SW480 (cell line): ENCODE measurements around the gene MRLN.
A peak's percentile ranks its signal among the peaks of the same experiment; 100 is the strongest.
"Not testable (repeated sequence)": the region's sequence is repeated elsewhere in the genome, so short reads cannot be mapped to it uniquely, and the experiment has no call there.

ENCODE experiments used
- DNase-seq: peaks from one replicate; pipeline ENCODE4 v3.0.0-alpha.2; 2016; ENCODE audit warnings: low spot score

MRLN gene

DNA sequence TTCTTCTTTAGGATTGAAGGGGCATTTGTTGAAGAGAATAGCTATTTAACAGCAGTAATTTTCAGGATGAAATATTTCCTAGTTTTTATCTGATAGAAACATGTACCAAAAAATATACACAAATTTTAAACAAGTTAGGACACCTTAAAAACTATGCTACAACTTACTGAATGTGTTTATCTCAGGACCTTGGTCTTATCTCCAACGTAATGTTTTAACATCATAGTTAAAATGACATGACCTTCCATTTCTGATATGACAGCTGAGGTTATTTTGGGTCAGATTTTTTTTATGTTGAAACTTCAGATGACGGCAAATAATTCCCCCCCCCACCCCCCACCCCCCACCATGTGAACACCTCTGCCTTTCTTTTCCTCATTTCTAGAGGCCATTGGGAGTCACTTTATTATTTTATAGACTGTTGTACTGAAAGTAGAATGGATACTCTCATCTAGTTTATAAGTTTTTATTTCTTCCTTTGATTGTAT lies 8.0 kb downstream of the MRLN start:
- DNase-seq: no peak

GRCh38 chr10:59744762-59745161 lies 8.5 kb downstream of the MRLN start:
- DNase-seq: not testable (repeated sequence)

- DNase-seq: not testable (repeated sequence)
Measured at GRCh38 chr10:59744156-59744555, 9.1 kb downstream of the MRLN start.

DNA sequence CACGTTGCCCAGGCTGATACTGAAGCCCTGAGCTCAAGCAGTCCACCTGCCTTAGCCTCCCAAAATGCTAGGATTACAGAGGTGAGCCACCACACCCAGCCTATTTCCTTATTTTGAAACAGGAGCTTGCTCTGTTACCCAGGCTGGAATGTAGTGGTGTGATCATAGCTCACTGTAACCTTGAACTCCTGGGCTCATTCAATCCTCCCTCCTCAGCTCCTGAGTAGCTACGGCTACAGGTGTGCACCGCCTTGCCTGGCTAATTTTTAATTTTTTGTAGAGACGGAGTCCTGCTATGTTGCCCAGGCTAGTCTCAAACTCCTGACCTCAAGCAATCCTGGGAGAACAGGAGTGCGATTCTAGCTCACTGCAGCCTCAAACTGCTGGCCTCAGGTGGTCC lies 11.7 kb downstream of the MRLN start:
- no peak for DNase-seq

- DNase-seq: no peak
Measured at GRCh38 chr10:59741048-59741447, 12.2 kb downstream of the MRLN start.

DNA sequence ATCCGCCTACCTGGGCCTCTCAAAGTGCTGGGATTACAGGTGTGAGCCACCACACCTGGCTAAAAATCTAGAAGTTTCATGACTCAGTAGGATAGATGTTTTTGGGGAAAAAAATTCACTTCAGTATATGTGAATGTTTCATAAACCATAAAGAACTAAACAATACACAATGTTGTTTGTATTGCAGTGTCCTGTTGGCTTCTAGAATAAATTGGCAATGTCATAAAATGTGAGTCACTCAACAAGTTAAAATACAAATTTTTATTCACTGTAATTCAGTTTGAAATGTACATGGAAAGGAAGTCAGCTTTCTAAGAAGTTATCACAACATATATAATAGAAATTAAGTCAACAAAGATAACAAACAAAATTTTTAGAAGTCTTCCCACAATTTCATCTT lies 16.5 kb downstream of the MRLN start:
- no peak for DNase-seq

- DNase-seq: no peak
Measured at GRCh38 chr10:59735296-59735695, 18.0 kb downstream of the MRLN start.

DNA sequence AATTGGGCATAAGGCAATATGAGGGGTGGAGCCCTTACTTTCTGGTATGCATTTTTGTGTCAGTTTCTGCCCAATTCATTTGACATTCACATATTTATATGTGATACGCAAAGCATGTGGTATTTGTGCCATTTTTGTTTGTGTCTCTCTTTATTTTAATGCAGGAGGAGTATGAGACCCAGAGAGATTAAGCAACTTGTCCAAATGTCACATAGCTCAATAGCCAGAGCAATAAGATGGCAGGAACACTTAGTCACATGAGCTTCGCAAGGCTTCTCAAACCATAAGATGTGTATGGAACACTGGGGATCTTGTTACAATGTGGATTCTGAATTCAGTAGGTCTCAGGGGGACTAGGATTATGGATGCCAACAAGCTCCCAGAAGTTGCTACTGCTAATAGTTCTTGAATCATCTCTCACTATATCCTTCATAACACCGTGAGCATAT lies 19.2 kb downstream of the MRLN start:
- no peak for DNase-seq

GRCh38 chr10:59733321-59734013 lies 19.8 kb downstream of the MRLN start:
- not testable (repeated sequence) for DNase-seq

- not testable (repeated sequence) for DNase-seq
Measured at GRCh38 chr10:59732849-59733248, 20.4 kb downstream of the MRLN start.

- not testable (repeated sequence) for DNase-seq
Measured at GRCh38 chr10:59729167-59729566, 24.1 kb downstream of the MRLN start.

DNA sequence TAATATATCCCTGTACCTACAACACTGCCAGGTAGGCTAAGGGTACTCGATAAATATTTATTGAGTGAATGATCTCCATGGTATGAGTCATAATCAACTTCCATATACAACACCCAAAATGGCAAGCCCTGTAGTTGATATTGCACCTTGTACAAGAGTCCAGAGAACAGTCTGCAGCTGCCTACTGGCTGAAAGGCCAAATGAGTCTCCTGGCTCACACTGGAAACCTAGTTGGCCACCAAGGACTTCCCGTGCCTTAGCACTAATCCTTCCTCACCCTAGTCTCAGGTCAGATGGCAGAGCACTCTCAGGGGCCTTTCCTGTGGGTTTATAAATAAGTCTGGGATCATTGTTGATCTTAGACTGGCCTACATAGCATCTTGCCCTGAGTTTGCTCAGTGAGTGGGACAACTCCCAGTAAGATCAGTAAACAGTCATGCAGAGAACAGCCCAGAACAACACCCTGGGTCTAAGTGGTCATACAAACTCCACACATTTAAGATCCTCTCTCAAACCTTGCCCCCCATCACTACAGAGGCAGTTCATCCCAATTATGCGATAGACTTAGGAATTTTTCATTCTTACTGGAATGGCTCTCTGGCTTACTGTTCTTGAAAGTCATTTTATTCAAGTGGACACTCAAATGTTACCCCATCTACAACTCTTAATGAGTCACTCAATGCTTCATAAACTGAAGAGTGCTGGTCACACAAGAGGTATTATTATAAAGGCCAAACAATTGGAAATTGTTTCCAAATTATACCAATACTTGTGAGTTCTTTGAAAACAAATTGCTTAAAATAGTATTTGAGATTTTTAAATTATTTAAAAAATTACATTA lies 28.9 kb downstream of the MRLN start:
- no peak for DNase-seq

DNA sequence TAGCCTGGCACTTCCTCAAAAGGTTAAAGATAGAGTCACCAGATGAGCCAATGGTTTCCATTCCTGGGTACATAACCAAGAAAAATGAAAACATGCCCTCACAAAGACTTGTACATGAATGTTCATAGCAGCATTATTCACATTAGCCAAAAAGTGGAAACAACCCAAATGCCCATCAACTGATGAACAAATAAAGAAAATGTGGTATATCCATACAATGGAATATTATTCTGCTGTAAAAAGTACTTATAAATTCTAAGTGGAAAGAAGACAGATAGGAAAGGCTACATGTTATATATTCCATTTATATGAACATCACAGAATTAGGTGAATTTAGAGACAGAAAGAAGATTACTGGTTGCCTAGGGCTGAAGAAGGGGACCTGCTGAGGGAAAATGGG lies 32.9 kb downstream of the MRLN start:
- no peak for DNase-seq

- no peak for DNase-seq
Measured at GRCh38 chr10:59719374-59719773, 33.9 kb downstream of the MRLN start.

GRCh38 chr10:59718257-59718656 lies 35.0 kb downstream of the MRLN start:
- no peak for DNase-seq

DNA sequence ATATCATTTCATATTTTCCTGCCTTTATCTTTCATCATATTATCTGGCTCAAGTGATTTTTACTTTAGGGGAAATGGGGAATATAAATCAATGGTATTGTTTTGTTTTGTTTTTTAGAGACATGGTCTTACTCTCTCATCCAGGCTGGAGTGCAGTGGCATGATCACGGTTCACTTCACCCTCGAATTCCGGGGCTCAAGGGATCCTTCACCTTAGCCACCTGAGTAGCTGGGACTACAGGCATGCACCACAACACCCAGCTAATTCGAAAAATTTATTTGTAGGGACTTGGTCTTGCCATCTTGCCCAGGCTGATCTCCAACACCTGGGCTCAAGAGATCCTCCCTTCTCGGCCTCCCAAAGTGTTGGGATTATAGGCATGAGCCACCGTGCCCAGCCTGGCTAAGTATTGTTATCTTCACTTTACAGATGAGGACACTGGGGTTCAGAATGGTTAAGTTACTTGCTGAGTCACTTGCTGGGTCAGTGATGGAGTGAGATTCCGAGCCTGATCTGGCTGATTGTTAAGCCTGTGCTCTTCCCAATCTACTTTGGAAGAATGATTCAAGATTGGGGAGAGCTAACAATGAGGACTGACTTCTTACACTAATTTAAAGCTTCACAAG lies 39.9 kb downstream of the MRLN start:
- no peak for DNase-seq

- no peak for DNase-seq
Measured at GRCh38 chr10:59711871-59712494, 41.3 kb downstream of the MRLN start.

DNA sequence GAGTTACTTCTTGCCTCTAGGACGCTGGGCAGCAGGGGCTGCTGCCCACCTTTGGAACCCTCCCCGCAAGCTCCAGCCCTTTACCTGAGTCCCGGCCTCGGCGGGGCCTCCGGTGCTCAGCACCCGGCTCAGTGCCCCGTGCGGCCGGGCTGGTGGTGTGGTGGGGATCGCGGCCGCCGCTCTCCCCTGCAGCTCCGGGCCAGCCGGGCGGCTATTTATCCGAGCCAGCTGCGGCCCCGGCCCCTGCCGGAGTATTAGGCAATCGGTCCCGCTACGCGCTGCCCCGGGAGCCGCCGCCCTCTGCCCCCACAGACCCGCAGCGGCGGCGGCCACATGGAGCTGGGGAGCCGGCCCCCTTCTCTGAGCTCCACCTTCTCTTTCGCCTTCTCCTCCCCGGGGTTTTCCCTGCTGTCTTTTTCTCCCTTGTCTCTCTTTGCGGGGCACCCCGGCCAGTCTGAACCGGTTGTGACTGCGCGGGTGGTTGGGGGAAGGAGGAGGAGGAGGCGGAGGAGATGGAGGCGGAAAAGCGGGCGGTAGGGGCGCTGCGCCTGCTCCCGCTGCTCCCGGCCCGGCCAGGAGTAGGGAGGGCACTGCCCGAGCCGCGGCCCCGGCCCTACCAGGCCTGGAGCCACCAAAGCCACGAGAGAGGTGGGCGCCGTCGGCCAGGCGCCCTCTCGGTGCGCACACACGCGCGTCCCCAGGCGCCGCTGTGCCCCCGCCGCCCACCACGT lies 43.7 kb downstream of the MRLN start, which contains the start of gene SLC16A9:
TSS of gene SLC16A9 (minus strand) at position 456 of the 731 bp plus-strand sequence. CDS start 25,559 bp downstream, outside the sequence.
- DNase-seq: peak; percentile 64

DNA sequence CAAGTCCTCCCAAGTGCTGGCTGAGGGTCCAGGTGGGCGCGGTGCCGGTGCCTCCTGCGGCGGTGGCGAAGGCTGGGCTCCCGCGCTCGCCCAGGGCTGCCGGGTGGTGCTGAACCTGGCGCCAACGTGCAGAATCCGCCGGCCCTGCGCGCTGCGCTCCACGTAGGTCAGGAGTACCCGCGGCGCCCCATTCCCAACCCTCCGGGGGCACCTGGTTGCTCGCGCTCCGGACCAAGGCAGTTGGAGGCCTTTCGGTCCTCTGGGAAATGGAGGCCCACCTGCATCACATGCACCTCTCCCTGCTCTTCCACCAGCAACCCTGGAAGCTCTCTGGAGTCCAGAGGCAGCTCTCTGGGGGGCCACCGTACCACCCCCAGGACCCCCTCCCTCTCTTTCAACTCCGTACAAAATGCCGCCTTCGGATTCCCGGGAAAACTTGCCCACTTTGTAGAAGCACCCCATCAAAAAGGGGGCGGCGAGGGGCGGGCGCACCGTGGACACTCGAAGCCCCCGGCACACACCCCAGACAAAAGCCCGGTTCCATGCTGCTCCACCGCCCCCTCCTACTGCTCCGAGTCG lies 44.4 kb downstream of the MRLN start:
- peak; percentile 29 for DNase-seq

DNA sequence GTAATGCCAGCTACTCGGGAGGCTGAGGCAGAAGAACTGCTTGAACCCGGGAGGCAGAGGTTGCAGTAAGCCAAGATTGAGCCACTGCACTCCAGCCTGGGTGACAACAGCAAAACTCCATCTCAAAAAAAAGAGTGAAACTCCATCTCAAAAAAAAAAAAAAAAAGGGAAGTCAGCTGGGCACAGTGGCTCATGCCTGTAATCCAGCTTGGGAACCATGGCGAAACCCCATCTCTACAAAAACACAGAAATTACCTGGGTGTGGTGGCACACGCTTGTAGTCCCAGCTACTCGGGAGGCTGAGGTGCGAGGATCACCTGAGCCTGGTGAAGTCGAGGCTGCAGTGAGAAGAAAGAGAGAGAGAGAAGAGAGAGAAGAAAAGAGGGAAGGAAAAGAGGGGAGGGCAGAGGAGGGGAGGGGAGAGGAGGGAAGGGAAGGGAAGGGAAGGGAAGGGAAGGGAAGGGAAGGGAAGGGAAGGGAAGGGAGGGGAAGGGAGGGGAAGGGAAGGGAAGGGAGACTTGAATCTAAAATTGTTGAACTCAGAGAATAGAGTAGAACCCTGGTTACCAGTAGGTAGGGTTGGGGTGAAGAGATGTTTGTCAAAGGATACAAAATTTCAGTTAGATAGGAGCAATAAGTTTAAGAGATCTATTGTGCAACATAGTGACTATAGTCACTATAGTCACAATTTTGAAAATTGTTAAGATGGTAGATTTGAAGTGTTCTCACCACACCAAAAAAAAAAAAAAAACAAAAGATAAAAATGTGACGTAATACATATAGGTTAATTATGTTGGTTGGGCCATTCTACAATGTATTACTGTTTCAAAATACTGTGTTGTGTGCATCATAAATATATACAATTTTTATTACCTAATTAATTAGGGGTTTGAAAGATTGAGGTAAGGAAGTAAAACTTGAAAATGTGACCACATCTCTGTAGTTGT lies 46.1 kb downstream of the MRLN start:
- DNase-seq: no peak
